Stimulated activated CD8-positive, alpha-beta memory T cell treated with anti-CD3 and anti-CD28 coated beads, Interleukin-2, amount 100 ng/mL, for 48 hours (primary cell): Measurements from ENCODE around the gene ARMC8.
A peak's percentile ranks its signal among the peaks of the same experiment; 100 is the strongest.

ENCODE experiments used
- DNase-seq, 2 donors: peaks; one replicate each; pipeline ENCODE4 v3.0.0-alpha.2; 2020; ENCODE audit warnings: low read depth in 2 of 2

ARMC8 gene

GRCh38 chr3:138245026-138245425 lies 57.9 kb downstream of the ARMC8 start:
- DNase-seq = no peak

GRCh38 chr3:138249636-138250035 lies 62.5 kb downstream of the ARMC8 start:
- DNase-seq = no peak

- no peak for DNase-seq
Measured at GRCh38 chr3:138253609-138254008, 66.5 kb downstream of the ARMC8 start.

GRCh38 chr3:138254216-138254615 lies 67.1 kb downstream of the ARMC8 start:
- DNase-seq = no peak

GRCh38 chr3:138256022-138256421 lies 68.9 kb downstream of the ARMC8 start:
- DNase-seq = no peak

GRCh38 chr3:138257986-138258385 lies 70.9 kb downstream of the ARMC8 start:
- DNase-seq = no peak

GRCh38 chr3:138259126-138259525 lies 72.0 kb downstream of the ARMC8 start:
- no peak for DNase-seq

GRCh38 chr3:138260611-138261010 lies 73.5 kb downstream of the ARMC8 start:
- no peak for DNase-seq

- no peak for DNase-seq
Measured at GRCh38 chr3:138263104-138263503, 76.0 kb downstream of the ARMC8 start.

GRCh38 chr3:138265745-138266144 lies 78.6 kb downstream of the ARMC8 start:
- DNase-seq = no peak

GRCh38 chr3:138267083-138267482 lies 80.0 kb downstream of the ARMC8 start:
- DNase-seq = no peak

GRCh38 chr3:138270245-138270644 lies 83.1 kb downstream of the ARMC8 start:
- no peak for DNase-seq

- no peak for DNase-seq
Measured at GRCh38 chr3:138271189-138271794, 84.2 kb downstream of the ARMC8 start.

- no peak for DNase-seq
Measured at GRCh38 chr3:138281561-138281960, 94.5 kb downstream of the ARMC8 start.

GRCh38 chr3:138282836-138283235 lies 95.7 kb downstream of the ARMC8 start:
- DNase-seq = no peak

GRCh38 chr3:138284079-138284478 lies 97.0 kb downstream of the ARMC8 start:
- no peak for DNase-seq

- no peak for DNase-seq
Measured at GRCh38 chr3:138284957-138285477, 97.9 kb downstream of the ARMC8 start.

- no peak for DNase-seq
Measured at GRCh38 chr3:138289260-138289659, 102.2 kb downstream of the ARMC8 start.

GRCh38 chr3:138289701-138290100 lies 102.6 kb downstream of the ARMC8 start:
- DNase-seq = no peak

GRCh38 chr3:138296639-138297038 lies 109.5 kb downstream of the ARMC8 start:
- DNase-seq = peak in 1 of 2 donors; percentile 8

- DNase-seq = no peak
Measured at GRCh38 chr3:138297059-138297607, 110.0 kb downstream of the ARMC8 start.

GRCh38 chr3:138297876-138298275 lies 110.8 kb downstream of the ARMC8 start:
- DNase-seq = no peak

GRCh38 chr3:138300647-138301046 lies 113.5 kb downstream of the ARMC8 start:
- no peak for DNase-seq

GRCh38 chr3:138303474-138303873 lies 116.4 kb downstream of the ARMC8 start:
- no peak for DNase-seq
